Psoas muscle (tissue), 8 donors: ENCODE data around the gene ATP8A2. TPM values are rescaled to one million over a fixed set of nuclear protein-coding genes. Genes with fewer than 3 reads are reported as not detected.

Source experiments
- ATAC-seq, 4 donors: fragments of 200-7000 bp; cut with Tn5 transposase; one replicate each; pipeline ENCODE4 v1.9.1; 2020; ENCODE audit warnings: moderate library complexity in 3 of 4, mild to moderate bottlenecking in 2 of 4
- DNase-seq, 2 donors: peaks; one replicate each; pipeline ENCODE4 v3.0.0-alpha.2; 2020
- H3K27ac ChIP-seq: fragments of 200-600 bp; one replicate; pipeline ENCODE4 v1.8.0; 2022
- H3K27me3 ChIP-seq, 3 donors: fragments of 200-600 bp in 1 of 3; one replicate each; pipeline versions ENCODE4 v1.6.1 to v1.8.0; 2013 to 2022; ENCODE audit warnings: low read length in 2 of 3, mild to moderate bottlenecking in 2 of 3, moderate library complexity in 1 of 3; ENCODE audit not compliant: insufficient read depth in 3 of 3
- H3K36me3 ChIP-seq, 2 donors: fragments of 200-600 bp in 1 of 2; one replicate each; pipeline versions ENCODE4 v1.6.1 to v1.8.0; 2013 to 2022; ENCODE audit warnings: low read depth in 1 of 2, mild to moderate bottlenecking in 1 of 2, moderate library complexity in 1 of 2; ENCODE audit not compliant: insufficient read depth in 1 of 2
- H3K4me1 ChIP-seq: fragments of 200-600 bp; one replicate; pipeline ENCODE4 v1.8.0; 2022
- H3K4me3 ChIP-seq: fragments of 200-600 bp; one replicate; pipeline ENCODE4 v1.8.0; 2022; ENCODE audit warnings: mild to moderate bottlenecking
- H3K9me3 ChIP-seq: fragments of 200-600 bp; one replicate; pipeline ENCODE4 v1.8.0; 2022
- CTCF ChIP-seq: fragments of 200-600 bp; IDR thresholded peaks from one replicate; pipeline ENCODE4 v1.8.0; 2022; ENCODE audit warnings: antibody characterized with exemption
- WGBS, 3 donors: extraction: QIAGEN DNeasy Blood & Tissue Kit; methylation state at CpG; one replicate each; pipeline versions ENCODE4 v1.1.6 to v1.1.7; 2013; 5-methylcytosine and 5-hydroxymethylcytosine counted together
- intact Hi-C, 2 donors: fragments of 100-400 bp; cut with DNase I; formaldehyde crosslinking; loops; one replicate each; pipeline versions ENCODE4 v1.11.0 to v1.14.2; 2022
- polyA plus RNA-seq, 3 donors: library from polyadenylated mRNA; stranded (reverse); fragments of 200-250 nt; gene quantifications; one replicate each; pipeline ENCODE4 v1.2.3, GENCODE V29; 2013
- total RNA-seq, 4 donors: library from RNA; stranded (reverse); fragmentation: NEBNext Ultra II Directional in 2 of 4; extraction: Animal tissue kit (Norgen Biotek cat#: 25700) in 2 of 4; gene quantifications; one replicate each; pipeline versions ENCODE4 v1.2.1 to v1.2.4, GENCODE V29; 2021 to 2023
- donor health status: healthy with polysubstance abuse.
- donor health status: DM: no; HTN: no; CAD: no; lungs with moderate emphysema.
- donor health status: Bipolar disorder and iron deficiency.
- donor health status: healthy.
- donor health status: DM: yes; HTN: yes; CAD: no.
- donor health status: DM: no; HTN: no; CAD: no.
- donor health status: DM: no; HTN: no; CAD: no.
- donor health status: DM: yes; HTN: yes; CAD: no.

Gene ATP8A2
- total and polyA plus RNA-seq, 7 donors = 0.02 to 0.22 (median 0.04) TPM; not detected in 2

- H3K4me3 ChIP-seq = no peak overlapping the region
- H3K27ac ChIP-seq = no peak overlapping the region
- H3K4me1 ChIP-seq = peaks cover 4% of the 10 kb centered on the region
- no peaks in the 10 kb centered on the region for H3K27me3 ChIP-seq
- H3K36me3 ChIP-seq = no peaks in the 10 kb centered on the region
- no peak for ATAC-seq
- TF ChIP-seq CTCF = no peak
- 46 to 66% (median 53%) methylated on average over 3 of the region's 3 CpGs for WGBS, 3 donors
- intact Hi-C loops = no loop called here
- DNase-seq = no peak
- no peaks in the 10 kb centered on the region for H3K9me3 ChIP-seq
These were observed 362.1 kb downstream of the ATP8A2 start for GRCh38 chr13:25733696-25734435.

- 71 to 77% (median 73%) methylated on average over 4 of the region's 4 CpGs for WGBS, 3 donors
- no peak for ATAC-seq
These were observed 366.8 kb downstream of the ATP8A2 start for GRCh38 chr13:25738342-25739196.

GRCh38 chr13:25739376-25739775, 367.6 kb downstream of the ATP8A2 start:
- no peaks in the 10 kb centered on the region for H3K36me3 ChIP-seq
- WGBS, 3 donors = 63 to 70% (median 65%) methylated on average over 1 of the region's 1 CpG
- H3K27me3 ChIP-seq = no peaks in the 10 kb centered on the region
- no peak overlapping the region for H3K27ac ChIP-seq
- DNase-seq = no peak
- no peak for TF ChIP-seq CTCF
- H3K9me3 ChIP-seq = no peaks in the 10 kb centered on the region
- peaks cover 4% of the 10 kb centered on the region for H3K4me1 ChIP-seq
- intact Hi-C loops = no loop called here
- H3K4me3 ChIP-seq = no peak overlapping the region
- ATAC-seq = no peak

More at GRCh38 chr13:25738342-25739196, 366.8 kb downstream of the ATP8A2 start:
- peaks cover 4% of the 10 kb centered on the region for H3K4me1 ChIP-seq
- intact Hi-C loops = no loop called here
- H3K27me3 ChIP-seq = no peaks in the 10 kb centered on the region
- no peak for DNase-seq
- H3K27ac ChIP-seq = no peak overlapping the region
- H3K9me3 ChIP-seq = no peaks in the 10 kb centered on the region
- no peak overlapping the region for H3K4me3 ChIP-seq
- TF ChIP-seq CTCF = no peak
- H3K36me3 ChIP-seq = no peaks in the 10 kb centered on the region

GRCh38 chr13:25741796-25742195, 370.0 kb downstream of the ATP8A2 start:
- H3K4me3 ChIP-seq = no peak overlapping the region
- intact Hi-C loops = no loop called here
- 96 to 97% (median 97%) methylated on average over 5 of the region's 5 CpGs for WGBS, 3 donors

More at GRCh38 chr13:25741796-25742195, 370.0 kb downstream of the ATP8A2 start:
- no peak for TF ChIP-seq CTCF
- no peaks in the 10 kb centered on the region for H3K9me3 ChIP-seq
- ATAC-seq (no peak), DNase-seq (no peak)
- no peaks in the 10 kb centered on the region for H3K27me3 ChIP-seq
- H3K36me3 ChIP-seq = no peaks in the 10 kb centered on the region
- peaks cover 4% of the 10 kb centered on the region for H3K4me1 ChIP-seq
- no peak overlapping the region for H3K27ac ChIP-seq
